ENCODE data around the gene GGCX. TPM values are rescaled to one million over a fixed set of nuclear protein-coding genes. Genes with fewer than 3 reads are reported as not detected.

The GGCX gene
- total and polyA plus RNA-seq, 9 of the 15 experiments (the other 6 are each of a cell fraction or from before 2014, with no cell fraction given) = 14.4 to 47.1 (median 28.1) TPM

DNA sequence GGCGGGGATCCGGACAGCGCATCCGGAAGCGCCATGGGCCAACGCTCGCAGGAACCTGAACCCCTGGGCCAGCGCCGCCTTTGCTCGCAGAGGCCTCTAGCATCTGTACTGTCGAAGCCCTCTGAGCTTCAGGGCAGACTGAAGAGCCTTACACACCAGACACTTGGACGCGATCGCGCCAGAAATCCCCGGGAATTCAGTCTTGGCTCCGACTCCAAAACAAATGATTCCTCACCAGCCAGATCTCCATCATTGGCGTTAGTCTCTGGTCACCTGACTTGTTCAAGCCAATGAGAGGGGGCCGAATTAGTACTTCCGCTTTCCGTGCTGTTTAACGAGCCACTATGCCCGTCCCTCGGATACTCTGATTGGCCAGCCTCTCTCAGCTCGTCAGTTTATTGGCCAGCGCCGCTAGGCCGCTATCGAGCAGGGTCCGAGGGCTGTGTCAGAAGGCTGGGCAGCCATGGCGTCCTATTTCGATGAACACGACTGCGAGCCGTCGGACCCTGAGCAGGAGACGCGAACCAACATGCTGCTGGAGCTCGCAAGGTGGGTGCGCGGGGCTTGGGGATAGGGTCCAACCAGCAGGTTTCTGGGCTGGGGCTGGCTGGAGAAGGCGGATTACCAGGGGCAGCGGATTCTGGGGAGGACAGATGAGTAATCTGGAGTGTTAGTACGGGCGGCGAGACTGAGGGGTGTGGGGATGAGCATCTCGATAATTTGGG is 34.2 kb upstream of the GGCX start, which contains the start of gene RNF181 (continued):
- TF ChIP-seq, protein P1, sequence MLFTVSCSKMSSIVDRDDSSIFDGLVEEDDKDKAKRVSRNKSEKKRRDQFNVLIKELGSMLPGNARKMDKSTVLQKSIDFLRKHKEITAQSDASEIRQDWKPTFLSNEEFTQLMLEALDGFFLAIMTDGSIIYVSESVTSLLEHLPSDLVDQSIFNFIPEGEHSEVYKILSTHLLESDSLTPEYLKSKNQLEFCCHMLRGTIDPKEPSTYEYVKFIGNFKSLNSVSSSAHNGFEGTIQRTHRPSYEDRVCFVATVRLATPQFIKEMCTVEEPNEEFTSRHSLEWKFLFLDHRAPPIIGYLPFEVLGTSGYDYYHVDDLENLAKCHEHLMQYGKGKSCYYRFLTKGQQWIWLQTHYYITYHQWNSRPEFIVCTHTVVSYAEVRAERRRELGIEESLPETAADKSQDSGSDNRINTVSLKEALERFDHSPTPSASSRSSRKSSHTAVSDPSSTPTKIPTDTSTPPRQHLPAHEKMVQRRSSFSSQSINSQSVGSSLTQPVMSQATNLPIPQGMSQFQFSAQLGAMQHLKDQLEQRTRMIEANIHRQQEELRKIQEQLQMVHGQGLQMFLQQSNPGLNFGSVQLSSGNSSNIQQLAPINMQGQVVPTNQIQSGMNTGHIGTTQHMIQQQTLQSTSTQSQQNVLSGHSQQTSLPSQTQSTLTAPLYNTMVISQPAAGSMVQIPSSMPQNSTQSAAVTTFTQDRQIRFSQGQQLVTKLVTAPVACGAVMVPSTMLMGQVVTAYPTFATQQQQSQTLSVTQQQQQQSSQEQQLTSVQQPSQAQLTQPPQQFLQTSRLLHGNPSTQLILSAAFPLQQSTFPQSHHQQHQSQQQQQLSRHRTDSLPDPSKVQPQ (CRISPR knock-in tag; IDR thresholded peaks at IDR 0.05; ENCODE audit: borderline replicate concordance) = no peak
- TF ChIP-seq ZNF431 (CRISPR knock-in tag; IDR thresholded peaks at IDR 0.05) (no peak), NCOA4 (IDR thresholded peaks at IDR 0.05; ENCODE audit: partially characterized antibody) (no peak), BHLHE40 (IDR thresholded peaks at IDR 0.05; ENCODE audit: low read length) (peak; percentile 64), ZKSCAN3 (CRISPR knock-in tag; IDR thresholded peaks at IDR 0.05) (no peak), POLR3G (IDR thresholded peaks at IDR 0.05; ENCODE audit: extremely low read depth, insufficient read length, insufficient replicate concordance) (no peak), HDAC8 (tag; IDR thresholded peaks at IDR 0.05) (no peak), DMBX1 (CRISPR knock-in tag; IDR thresholded peaks at IDR 0.05; ENCODE audit: borderline replicate concordance) (no peak), WHSC1 (IDR thresholded peaks at IDR 0.05; ENCODE audit: low read length) (no peak), HNRNPL (IDR thresholded peaks at IDR 0.05; ENCODE audit: low read depth, low read length) (no peak), ARHGAP35 (IDR thresholded peaks at IDR 0.05; ENCODE audit: partially characterized antibody) (no peak)
- TF ChIP-seq, protein P2, sequence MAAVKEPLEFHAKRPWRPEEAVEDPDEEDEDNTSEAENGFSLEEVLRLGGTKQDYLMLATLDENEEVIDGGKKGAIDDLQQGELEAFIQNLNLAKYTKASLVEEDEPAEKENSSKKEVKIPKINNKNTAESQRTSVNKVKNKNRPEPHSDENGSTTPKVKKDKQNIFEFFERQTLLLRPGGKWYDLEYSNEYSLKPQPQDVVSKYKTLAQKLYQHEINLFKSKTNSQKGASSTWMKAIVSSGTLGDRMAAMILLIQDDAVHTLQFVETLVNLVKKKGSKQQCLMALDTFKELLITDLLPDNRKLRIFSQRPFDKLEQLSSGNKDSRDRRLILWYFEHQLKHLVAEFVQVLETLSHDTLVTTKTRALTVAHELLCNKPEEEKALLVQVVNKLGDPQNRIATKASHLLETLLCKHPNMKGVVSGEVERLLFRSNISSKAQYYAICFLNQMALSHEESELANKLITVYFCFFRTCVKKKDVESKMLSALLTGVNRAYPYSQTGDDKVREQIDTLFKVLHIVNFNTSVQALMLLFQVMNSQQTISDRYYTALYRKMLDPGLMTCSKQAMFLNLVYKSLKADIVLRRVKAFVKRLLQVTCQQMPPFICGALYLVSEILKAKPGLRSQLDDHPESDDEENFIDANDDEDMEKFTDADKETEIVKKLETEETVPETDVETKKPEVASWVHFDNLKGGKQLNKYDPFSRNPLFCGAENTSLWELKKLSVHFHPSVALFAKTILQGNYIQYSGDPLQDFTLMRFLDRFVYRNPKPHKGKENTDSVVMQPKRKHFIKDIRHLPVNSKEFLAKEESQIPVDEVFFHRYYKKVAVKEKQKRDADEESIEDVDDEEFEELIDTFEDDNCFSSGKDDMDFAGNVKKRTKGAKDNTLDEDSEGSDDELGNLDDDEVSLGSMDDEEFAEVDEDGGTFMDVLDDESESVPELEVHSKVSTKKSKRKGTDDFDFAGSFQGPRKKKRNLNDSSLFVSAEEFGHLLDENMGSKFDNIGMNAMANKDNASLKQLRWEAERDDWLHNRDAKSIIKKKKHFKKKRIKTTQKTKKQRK (IDR thresholded peaks at IDR 0.05; ENCODE audit: borderline replicate concordance, low read depth, low read length) = no peak
- TF ChIP-seq, protein P3, sequence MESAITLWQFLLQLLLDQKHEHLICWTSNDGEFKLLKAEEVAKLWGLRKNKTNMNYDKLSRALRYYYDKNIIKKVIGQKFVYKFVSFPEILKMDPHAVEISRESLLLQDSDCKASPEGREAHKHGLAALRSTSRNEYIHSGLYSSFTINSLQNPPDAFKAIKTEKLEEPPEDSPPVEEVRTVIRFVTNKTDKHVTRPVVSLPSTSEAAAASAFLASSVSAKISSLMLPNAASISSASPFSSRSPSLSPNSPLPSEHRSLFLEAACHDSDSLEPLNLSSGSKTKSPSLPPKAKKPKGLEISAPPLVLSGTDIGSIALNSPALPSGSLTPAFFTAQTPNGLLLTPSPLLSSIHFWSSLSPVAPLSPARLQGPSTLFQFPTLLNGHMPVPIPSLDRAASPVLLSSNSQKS (CRISPR knock-in tag; IDR thresholded peaks at IDR 0.05) = no peak
- TF ChIP-seq, protein P4, sequence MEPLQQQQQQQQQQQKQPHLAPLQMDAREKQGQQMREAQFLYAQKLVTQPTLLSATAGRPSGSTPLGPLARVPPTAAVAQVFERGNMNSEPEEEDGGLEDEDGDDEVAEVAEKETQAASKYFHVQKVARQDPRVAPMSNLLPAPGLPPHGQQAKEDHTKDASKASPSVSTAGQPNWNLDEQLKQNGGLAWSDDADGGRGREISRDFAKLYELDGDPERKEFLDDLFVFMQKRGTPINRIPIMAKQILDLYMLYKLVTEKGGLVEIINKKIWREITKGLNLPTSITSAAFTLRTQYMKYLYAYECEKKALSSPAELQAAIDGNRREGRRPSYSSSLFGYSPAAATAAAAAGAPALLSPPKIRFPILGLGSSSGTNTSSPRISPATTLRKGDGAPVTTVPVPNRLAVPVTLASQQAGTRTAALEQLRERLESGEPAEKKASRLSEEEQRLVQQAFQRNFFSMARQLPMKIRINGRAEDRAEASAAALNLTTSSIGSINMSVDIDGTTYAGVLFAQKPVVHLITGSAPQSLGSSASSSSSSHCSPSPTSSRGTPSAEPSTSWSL (CRISPR knock-in tag; IDR thresholded peaks at IDR 0.05; ENCODE audit: borderline replicate concordance) = no peak
- TF ChIP-seq, protein P5, sequence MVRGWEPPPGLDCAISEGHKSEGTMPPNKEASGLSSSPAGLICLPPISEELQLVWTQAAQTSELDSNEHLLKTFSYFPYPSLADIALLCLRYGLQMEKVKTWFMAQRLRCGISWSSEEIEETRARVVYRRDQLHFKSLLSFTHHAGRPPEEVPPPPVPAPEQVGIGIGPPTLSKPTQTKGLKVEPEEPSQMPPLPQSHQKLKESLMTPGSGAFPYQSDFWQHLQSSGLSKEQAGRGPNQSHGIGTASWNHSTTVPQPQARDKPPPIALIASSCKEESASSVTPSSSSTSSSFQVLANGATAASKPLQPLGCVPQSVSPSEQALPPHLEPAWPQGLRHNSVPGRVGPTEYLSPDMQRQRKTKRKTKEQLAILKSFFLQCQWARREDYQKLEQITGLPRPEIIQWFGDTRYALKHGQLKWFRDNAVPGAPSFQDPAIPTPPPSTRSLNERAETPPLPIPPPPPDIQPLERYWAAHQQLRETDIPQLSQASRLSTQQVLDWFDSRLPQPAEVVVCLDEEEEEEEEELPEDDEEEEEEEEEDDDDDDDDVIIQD (CRISPR knock-in tag; IDR thresholded peaks at IDR 0.05) = no peak
- TF ChIP-seq, protein P6, sequence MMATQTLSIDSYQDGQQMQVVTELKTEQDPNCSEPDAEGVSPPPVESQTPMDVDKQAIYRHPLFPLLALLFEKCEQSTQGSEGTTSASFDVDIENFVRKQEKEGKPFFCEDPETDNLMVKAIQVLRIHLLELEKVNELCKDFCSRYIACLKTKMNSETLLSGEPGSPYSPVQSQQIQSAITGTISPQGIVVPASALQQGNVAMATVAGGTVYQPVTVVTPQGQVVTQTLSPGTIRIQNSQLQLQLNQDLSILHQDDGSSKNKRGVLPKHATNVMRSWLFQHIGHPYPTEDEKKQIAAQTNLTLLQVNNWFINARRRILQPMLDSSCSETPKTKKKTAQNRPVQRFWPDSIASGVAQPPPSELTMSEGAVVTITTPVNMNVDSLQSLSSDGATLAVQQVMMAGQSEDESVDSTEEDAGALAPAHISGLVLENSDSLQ (IDR thresholded peaks at IDR 0.05) = no peak; the same call in 1 of the 2 replicates

All from K562 (cell line).